HG02938 (cell line): ENCODE results near the gene CELF6.

ENCODE experiments used
- ATAC-seq: cut with Tn5 transposase; IDR thresholded peaks from one replicate; pipeline ENCODE4 v1.9.1; 2021; ENCODE audit warnings: mild to moderate bottlenecking, moderate library complexity; ENCODE audit not compliant: unreplicated experiment

CELF6 gene

GRCh38 chr15:72272213-72272996 is 47.6 kb downstream of the CELF6 start, which contains the start of gene PARP6:
PARP6 (minus strand) TSS chr15:72272554; CDS start chr15:72267477, 5,077 bp downstream.
- ATAC-seq = peak; percentile 94

GRCh38 chr15:72271895-72272212 is 48.1 kb downstream of the CELF6 start:
- ATAC-seq = no peak

- ATAC-seq = no peak
These were observed 48.7 kb downstream of the CELF6 start for GRCh38 chr15:72271221-72271620.

GRCh38 chr15:72269739-72270138 is 50.2 kb downstream of the CELF6 start:
- no peak for ATAC-seq

GRCh38 chr15:72265031-72265430 is 54.9 kb downstream of the CELF6 start:
- ATAC-seq = no peak

GRCh38 chr15:72252663-72253299 is 67.2 kb downstream of the CELF6 start:
- no peak for ATAC-seq

- no peak for ATAC-seq
These were observed 70.7 kb downstream of the CELF6 start for GRCh38 chr15:72249142-72249810.

GRCh38 chr15:72248514-72248913 is 71.4 kb downstream of the CELF6 start:
- no peak for ATAC-seq

GRCh38 chr15:72242775-72243370 is 77.1 kb downstream of the CELF6 start:
- ATAC-seq = no peak

GRCh38 chr15:72239652-72240051 is 80.3 kb downstream of the CELF6 start:
- ATAC-seq = no peak

- ATAC-seq = no peak
These were observed 81.4 kb downstream of the CELF6 start for GRCh38 chr15:72238586-72238985.

- ATAC-seq = no peak
These were observed 82.1 kb downstream of the CELF6 start for GRCh38 chr15:72237853-72238224.

GRCh38 chr15:72237029-72237852 is 82.7 kb downstream of the CELF6 start:
- peak; percentile 73 for ATAC-seq

GRCh38 chr15:72236381-72237003 is 83.5 kb downstream of the CELF6 start:
- ATAC-seq = no peak

- ATAC-seq = no peak
These were observed 84.7 kb downstream of the CELF6 start for GRCh38 chr15:72235298-72235697.
